Activated B cell treated with CpG ODN at 0.5 μM for 24 hours (primary cell): ENCODE results near the gene CRIP2. TPM values are rescaled to one million over a fixed set of nuclear protein-coding genes. Genes with fewer than 3 reads are reported as not detected.

ENCODE experiments used
- ATAC-seq: fragments of 200-7000 bp; cut with Tn5 transposase; one replicate; pipeline ENCODE4 v1.10.0; 2021; ENCODE audit warnings: low read depth, mild to moderate bottlenecking, moderate library complexity
- CTCF ChIA-PET: fragments of 350-600 bp; sonication (Branson Sonifier 250); formaldehyde crosslinking; loops from one replicate; lab custom pipeline; 2021; ENCODE audit warnings: antibody characterized with exemption; lab: Charles Lee
- POLR2A ChIA-PET: fragments of 350-600 bp; sonication (Branson Sonifier 250); formaldehyde crosslinking; loops from one replicate; lab custom pipeline; 2021; ENCODE audit warnings: antibody characterized with exemption; lab: Charles Lee
- DNase-seq: peaks from one replicate; pipeline ENCODE4 v3.0.0; 2022
- H3K27ac Mint-ChIP-seq: one replicate; pipeline ENCODE4 v1.8.0; 2020; ENCODE audit warnings: mixed read lengths
- H3K27me3 Mint-ChIP-seq: one replicate; pipeline ENCODE4 v1.8.0; 2021; ENCODE audit warnings: mixed read lengths
- H3K36me3 Mint-ChIP-seq: one replicate; pipeline ENCODE4 v1.8.0; 2021; ENCODE audit warnings: low read depth, mixed read lengths
- H3K4me1 Mint-ChIP-seq: one replicate; pipeline ENCODE4 v1.8.0; 2021; ENCODE audit warnings: mixed read lengths
- H3K4me3 Mint-ChIP-seq: one replicate; pipeline ENCODE4 v1.8.0; 2020; ENCODE audit warnings: mild to moderate bottlenecking, mixed read lengths
- H3K9me3 Mint-ChIP-seq: one replicate; pipeline ENCODE4 v1.8.0; 2020; ENCODE audit warnings: mixed read lengths
- CTCF ChIP-seq: fragments of 200-600 bp; IDR thresholded peaks from one replicate; pipeline ENCODE4 v1.8.0; 2022; ENCODE audit warnings: antibody characterized with exemption, mild to moderate bottlenecking
- intact Hi-C: fragments of 100-400 bp; cut with micrococcal nuclease; formaldehyde crosslinking; loops from one replicate; pipeline ENCODE4 v1.15.1; 2024
- total RNA-seq: library from RNA; stranded (reverse); gene quantifications from 2 replicates; pipeline ENCODE4 v1.2.3, GENCODE V29; 2022

The CRIP2 gene
- total RNA-seq, 1 donor from 2014 or later, result 3.0 TPM

- no peak overlapping the region for H3K4me3 Mint-ChIP-seq
- ChIA-PET POLR2A (interaction anchor here (1.1 kb wide), 1 partner anchor 10 kb away, joined by 3 read pairs; no protein-coding TSS in a partner anchor), CTCF (interaction anchor here (1.4 kb wide), 1 partner anchor 14 kb away, joined by 3 read pairs; no protein-coding TSS in a partner anchor)
- DNase-seq (no peak), ATAC-seq (no peak)
- no peaks in the 10 kb centered on the region for H3K27me3 Mint-ChIP-seq
- no peaks in the 10 kb centered on the region for H3K9me3 Mint-ChIP-seq
- peaks cover 27% of the 10 kb centered on the region for H3K36me3 Mint-ChIP-seq
- intact Hi-C loops, result no loop called here
- H3K27ac Mint-ChIP-seq, result no peak overlapping the region
- peaks cover 3% of the 10 kb centered on the region for H3K4me1 Mint-ChIP-seq
- TF ChIP-seq CTCF, result no peak
These were observed 7.2 kb upstream of the CRIP2 start for GRCh38 chr14:105467249-105467941.

GRCh38 chr14:105467942-105468471 is 6.6 kb upstream of the CRIP2 start:
- Mint-ChIP-seq H3K27me3 (no peaks in the 10 kb centered on the region), H3K9me3 (no peaks in the 10 kb centered on the region), H3K4me1 (peaks cover 4% of the 10 kb centered on the region), H3K4me3 (no peak overlapping the region), H3K27ac (no peak overlapping the region), H3K36me3 (peaks cover 25% of the 10 kb centered on the region)
- DNase-seq (no peak), ATAC-seq (no peak)
- ChIA-PET POLR2A (interaction anchor here (1.1 kb wide), 1 partner anchor 9 kb away, joined by 3 read pairs; no protein-coding TSS in a partner anchor), CTCF (interaction anchor here (1.4 kb wide), 1 partner anchor 13 kb away, joined by 3 read pairs; no protein-coding TSS in a partner anchor)
- no peak for TF ChIP-seq CTCF
- intact Hi-C loops, result no loop called here

GRCh38 chr14:105468621-105469241 is 5.9 kb upstream of the CRIP2 start:
- Mint-ChIP-seq H3K4me3 (no peak overlapping the region), H3K36me3 (peaks cover 20% of the 10 kb centered on the region), H3K27me3 (no peaks in the 10 kb centered on the region), H3K27ac (no peak overlapping the region), H3K9me3 (no peaks in the 10 kb centered on the region), H3K4me1 (peaks cover 9% of the 10 kb centered on the region)
- intact Hi-C loops, result no loop called here
- ChIA-PET CTCF (interaction anchor here (1.4 kb wide), 1 partner anchor 12 kb away, joined by 3 read pairs; no protein-coding TSS in a partner anchor), POLR2A (interaction anchor here (0.6 kb wide), 1 partner anchor 13 kb away, joined by 3 read pairs; no protein-coding TSS in a partner anchor)
- TF ChIP-seq CTCF, result no peak
- no peak for DNase-seq
- ATAC-seq, result no peak

- Mint-ChIP-seq H3K27me3 (no peaks in the 10 kb centered on the region), H3K36me3 (peaks cover 15% of the 10 kb centered on the region), H3K4me3 (no peak overlapping the region), H3K4me1 (peaks cover 11% of the 10 kb centered on the region), H3K27ac (no peak overlapping the region), H3K9me3 (no peaks in the 10 kb centered on the region)
- DNase-seq (no peak), ATAC-seq (no peak)
- intact Hi-C loops, result no loop called here
- CTCF ChIA-PET, result interaction anchor here (2.9 kb wide), 1 partner anchor 20 kb away, joined by 14 read pairs; no protein-coding TSS in a partner anchor
- no peak for TF ChIP-seq CTCF
- POLR2A ChIA-PET, result interaction anchor here (0.6 to 1.4 kb wide), 2 partner anchors 11 to 12 kb away, joined by 3 to 6 read pairs; no protein-coding TSS in a partner anchor
These were observed 4.9 kb upstream of the CRIP2 start for GRCh38 chr14:105469456-105470349.
